GM21723 (cell line): ENCODE results near the gene IL12RB1.
"Not testable (repeated sequence)": the region's sequence is repeated elsewhere in the genome, so short reads cannot be mapped to it uniquely, and the experiment has no call there.

Source experiments
- ATAC-seq: cut with Tn5 transposase; IDR thresholded peaks from one replicate; pipeline ENCODE4 v1.9.1; 2021; ENCODE audit warnings: mild to moderate bottlenecking, moderate library complexity; ENCODE audit not compliant: unreplicated experiment

IL12RB1 gene

DNA sequence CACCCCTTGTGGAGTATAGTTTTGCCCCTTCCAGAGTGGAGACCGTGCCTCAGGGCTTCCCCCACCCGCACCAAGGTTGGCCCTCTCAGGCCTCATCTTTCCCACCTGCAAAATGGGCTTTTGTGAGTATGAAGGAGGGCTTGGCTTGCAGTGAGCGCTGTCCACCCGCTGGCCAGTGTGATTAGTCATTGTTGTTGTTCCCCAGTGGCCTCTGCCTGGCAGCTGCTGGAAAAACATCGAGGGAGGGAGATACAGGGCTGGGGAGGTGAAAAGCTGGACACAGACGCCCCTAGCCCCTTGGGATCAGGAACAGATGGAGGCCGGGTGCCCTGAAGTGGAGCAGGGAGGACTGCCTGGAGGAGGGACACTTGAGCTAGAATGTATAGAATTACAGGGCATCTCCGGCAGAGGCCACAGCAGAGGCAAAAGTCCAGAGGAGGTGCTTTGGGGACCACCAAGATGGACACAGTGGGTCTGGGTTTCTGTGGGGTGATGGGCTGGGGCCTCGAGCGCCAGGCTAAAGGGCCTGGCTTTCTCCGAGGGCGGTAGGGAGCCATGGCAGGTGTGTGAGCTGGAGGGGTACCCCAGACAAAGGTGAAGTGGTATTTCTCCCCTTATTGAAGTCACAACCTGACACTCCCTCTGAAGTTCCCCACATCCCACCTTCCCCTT is 3.9 kb upstream of the IL12RB1 start:
- ATAC-seq = no peak

DNA sequence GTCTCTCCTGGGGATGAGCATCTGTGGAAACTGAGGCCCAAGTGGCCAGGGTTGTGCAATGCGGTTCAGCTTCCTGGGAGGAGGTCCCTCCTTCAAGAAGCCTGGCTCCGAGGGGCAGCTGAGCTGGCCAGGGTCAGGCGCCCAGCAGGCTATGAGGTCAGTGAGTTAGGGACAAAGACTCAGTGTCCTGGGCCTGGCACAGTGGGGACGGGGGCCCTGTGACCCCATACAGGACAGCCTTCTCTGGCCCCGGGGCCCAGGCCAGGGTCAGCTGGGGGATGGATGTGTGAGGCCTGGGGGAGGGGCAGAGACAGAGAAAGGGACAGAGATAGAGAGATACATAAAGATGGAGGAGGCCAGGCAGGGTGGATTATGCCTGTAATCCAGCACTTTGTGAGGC is 3.0 kb upstream of the IL12RB1 start:
- ATAC-seq = no peak

DNA sequence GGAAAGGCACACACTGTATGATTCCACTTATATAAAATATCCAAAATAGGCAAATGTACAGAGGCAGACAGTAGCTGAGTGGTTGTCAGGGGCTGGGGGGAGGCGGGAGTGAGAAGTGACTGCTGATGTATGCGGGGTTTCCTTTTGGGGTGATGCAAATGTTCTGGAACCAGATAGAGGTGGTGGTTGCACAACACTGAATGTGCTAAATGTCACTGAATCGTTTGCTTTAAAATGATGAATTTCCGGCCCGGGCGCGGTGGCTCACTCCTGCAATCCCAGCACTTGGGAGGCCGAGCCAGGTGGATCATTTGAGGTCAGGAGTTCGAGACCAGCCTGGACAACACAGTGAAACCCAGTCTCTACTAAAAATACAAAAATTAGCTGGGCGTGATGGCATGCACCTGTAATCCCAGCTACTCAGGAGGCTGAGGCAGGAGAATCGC is 2.4 kb upstream of the IL12RB1 start:
- ATAC-seq = not testable (repeated sequence)

DNA sequence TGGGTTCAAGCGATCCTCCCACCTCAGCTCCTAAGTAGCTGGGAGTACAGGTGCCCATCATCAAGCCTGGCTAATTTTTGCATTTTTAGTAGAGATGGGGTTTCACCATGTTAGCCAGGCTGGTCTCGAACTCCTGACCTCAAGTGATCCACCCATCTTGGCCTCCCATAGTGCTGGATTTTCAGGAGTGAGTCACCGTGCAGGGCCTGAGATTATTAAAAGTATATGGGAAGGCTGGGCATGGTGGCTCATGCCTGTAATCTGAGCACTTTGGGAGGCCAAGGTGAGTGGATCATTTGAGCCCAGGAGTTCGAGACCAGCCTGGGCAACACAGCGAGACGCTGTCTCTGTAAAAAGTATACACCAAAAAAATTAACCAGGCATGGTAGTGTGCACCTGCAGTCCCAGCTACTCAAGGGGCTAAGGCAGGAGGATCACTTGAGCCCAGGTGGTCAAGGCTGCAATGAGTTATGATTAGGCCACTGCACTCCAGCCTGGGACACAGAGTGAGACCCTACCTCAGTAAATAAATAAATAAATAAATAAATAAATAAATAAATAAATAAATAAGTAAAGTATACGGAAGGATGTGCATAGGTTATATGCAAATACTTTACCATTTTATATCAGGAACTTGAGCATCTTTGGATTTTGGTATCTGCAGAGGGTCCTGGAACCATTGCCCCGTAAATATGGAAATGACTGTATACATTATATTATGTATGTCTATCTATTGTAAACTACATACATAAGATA is 854 bp downstream of the IL12RB1 start:
- no peak for ATAC-seq

DNA sequence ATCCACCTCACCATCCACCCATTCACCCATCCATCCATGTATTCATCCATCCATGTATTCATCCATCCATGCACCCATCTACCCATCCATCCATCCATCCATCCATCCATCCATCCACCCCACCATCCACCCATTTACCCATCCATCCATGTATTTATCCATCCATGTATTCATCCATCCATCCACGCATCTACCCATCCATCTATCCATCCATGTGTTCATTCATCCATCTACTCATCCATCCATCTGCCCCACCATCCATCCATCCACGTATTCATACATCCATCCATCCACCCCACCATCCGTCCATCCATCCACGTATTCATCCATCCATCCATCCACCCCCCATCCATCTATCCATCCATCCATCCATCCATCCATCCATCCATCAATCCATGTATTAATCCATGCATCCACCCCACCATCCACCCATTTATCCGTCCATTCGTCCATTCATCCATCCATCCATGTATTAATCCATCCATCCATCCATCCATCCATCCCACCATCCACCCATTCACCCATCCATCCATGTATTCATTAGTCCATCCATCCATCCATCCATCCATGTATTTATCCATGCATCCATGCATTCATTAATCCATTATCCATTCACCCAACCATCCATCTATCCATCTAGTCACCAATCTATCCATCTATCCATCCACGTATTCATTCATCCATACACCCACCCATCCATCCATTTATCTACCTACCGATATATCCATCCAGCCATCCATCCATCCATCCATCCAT is 2.6 kb downstream of the IL12RB1 start:
- no peak for ATAC-seq

DNA sequence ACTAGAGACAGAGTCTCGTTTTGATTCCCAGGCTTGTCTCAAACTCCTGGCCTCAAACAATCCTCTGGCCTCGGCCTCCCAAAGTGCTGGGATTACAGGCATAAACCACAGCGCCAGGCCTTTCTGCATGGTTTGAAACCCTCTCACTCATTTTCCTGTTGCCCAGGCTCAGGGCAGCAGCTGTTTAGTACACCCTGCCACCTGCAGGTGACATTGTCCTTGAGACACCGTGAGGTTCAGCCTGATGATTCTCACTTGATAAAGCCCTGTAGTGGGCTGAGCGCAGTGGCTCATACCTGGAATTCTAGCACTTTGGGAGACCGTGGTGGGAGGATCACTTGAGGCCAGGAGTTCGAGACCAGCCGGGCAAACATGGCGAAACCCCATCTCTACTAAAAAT is 12.5 kb downstream of the IL12RB1 start:
- ATAC-seq = no peak

DNA sequence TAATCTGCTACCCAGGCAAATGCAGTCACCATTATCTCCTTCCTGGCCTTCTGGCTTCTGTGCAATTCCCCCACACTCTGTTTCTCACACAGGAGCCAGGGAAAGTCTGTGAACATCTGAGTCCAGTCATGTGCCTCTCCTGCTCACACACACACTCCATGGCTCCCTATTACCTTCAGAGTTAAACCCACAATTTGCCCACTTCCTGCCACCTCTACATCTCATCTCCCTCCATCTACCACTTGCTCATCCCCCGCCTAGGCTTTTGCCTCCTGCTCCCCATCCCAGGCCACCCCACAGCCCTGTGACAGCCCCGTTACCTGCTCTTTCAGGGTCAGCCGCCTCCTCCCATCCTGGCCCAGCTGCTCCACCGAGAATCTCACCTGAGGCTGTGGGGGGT is 13.5 kb downstream of the IL12RB1 start:
- no peak for ATAC-seq

DNA sequence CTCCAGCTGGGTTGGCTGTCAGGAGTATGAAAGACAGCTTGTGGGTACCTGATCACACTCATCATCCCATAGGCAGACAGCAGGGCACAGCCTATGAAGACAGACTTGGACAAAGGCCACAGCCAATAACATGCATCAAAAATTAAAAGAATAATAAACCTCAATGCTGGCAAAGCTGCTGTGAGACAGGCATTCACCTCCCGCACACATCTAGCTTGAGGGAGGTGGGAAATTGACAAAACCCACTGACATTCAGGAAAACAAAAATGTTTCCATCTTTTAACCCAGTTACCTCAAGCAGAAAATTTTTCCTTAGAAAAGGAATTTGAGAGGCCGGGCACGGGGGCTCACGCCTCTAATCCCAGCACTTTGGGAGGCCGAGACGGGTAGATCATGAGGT is 14.4 kb downstream of the IL12RB1 start:
- no peak for ATAC-seq

DNA sequence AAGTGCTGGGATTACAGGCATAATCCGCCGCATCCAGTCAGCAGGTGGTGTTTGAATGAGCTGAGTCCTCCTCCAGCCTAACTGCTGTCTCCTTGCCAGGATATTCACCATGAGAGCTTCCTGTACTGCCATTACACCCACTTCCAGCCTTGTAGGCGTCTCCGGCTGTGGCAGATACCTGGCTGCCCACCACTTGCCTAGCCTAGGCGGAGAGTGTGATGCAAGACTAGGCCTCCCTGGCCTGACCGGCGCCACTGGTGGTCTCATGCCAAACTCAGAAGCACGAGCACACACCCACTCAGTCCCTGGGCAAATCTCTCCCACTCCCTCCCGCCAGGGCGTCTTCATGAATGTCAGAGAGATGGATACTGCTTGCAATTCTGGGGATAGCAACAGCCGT is 16.6 kb downstream of the IL12RB1 start:
- ATAC-seq = no peak

DNA sequence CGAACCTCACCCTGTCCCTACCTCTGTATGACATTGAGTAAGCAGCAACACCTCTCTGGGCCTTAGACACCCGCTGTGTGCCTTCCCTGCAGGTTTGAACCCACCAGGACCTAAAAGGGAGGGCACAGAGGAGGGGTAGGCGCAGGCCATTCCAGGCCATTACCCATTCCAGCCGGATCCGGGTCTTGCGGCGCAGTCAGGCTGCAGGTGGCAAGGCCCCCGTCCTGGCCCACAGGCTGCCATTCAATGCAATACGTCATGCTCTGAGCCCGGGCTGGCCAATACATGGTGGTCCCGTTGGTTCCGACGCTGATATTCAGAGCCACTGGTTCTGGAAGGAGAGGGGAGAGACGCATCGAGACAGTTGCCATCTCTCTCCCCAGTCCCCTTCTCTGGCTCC is 17.4 kb downstream of the IL12RB1 start:
- no peak for ATAC-seq

DNA sequence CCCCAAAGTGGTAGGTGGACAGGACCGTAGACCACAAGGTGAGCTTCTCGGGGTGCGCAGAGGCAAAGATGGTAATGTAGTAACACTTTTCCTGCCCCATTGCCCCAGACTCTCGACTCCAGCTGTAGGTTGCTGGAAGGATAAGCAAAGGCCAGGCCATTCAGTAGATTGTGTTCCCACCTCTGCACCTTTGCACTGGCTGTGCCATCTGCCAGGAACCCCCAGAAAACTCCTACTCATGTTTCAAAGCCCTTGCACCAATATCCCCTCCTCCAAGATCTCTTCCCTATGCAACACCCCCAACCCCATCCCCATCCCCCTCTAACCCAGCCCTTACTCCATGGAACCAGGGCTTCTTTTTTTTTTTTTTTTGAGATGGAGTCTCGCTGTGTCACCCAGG is 18.3 kb downstream of the IL12RB1 start:
- no peak for ATAC-seq

DNA sequence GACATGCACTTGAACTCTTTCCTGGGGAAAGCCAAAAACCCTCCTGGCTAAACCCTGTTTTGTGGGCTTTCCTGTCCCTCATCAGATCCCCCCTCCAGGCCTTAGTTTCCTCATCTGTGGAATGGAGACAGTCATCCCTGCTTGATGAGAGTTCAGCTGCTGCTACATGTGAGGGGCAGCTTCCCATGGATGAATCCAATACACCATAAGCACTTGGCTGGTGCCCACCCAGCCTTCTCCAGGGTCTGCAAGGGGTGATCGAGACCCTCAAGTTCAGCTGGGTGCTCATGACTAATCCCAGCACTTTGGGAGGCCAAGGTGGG is 21.6 kb downstream of the IL12RB1 start:
- no peak for ATAC-seq

DNA sequence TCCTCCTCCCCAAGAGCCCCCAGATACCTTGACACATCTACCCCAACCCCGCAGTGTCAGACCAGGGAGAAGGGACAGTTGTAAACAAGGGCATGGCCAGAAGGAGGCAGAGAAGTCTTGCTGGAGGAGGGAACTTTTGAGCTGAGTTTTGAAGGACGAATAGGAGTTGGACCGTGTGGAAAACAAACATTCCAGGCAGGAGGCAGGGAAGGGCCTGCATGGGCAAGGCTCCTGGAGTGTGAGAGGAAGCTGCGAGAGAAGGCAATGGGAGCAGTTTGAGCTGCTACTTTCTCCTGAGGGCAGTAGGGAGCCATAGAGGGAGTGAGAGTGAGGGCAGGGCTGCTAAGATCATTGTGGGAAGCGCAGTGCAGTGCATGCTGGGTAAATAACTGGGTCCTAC is 23.3 kb downstream of the IL12RB1 start:
- no peak for ATAC-seq

DNA sequence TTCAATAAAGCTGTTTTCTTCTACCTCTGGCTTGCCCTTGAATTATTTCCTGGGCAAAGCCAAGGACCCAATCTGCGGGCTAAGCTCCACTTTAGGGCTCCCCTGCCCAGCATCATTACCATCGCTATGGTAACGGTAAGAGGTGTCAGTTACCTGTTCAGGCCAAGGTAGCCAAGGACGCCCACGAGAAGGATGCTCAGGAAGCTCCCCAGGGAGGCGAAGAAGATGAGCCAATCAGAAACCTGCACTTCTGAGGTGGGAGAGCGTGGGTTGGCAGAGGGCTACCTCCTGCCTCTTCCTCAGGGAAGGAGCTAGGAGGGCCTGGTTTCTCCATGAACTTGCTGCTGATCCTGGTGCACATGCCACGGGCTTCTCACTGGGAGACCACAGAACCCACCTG is 24.7 kb downstream of the IL12RB1 start:
- no peak for ATAC-seq

DNA sequence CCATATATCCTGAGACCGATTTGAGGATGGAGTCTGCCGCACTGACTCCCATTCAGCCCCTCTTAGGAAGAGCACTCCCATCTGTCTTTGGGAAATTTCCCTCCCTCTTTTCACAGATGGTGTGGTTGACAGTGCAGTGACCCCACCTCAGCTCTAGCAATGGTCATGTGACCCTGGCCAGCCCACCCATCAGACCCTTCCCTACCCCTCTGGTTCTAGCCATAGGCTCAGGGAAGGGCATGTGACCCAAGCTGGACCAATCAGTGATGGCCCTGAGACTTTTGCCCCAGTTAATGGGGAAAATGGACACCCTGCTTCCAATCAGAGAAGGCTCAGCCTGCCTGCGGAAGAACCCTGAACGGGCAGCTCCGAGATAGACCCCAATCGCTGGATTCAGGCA is 26.3 kb downstream of the IL12RB1 start:
- ATAC-seq = no peak

DNA sequence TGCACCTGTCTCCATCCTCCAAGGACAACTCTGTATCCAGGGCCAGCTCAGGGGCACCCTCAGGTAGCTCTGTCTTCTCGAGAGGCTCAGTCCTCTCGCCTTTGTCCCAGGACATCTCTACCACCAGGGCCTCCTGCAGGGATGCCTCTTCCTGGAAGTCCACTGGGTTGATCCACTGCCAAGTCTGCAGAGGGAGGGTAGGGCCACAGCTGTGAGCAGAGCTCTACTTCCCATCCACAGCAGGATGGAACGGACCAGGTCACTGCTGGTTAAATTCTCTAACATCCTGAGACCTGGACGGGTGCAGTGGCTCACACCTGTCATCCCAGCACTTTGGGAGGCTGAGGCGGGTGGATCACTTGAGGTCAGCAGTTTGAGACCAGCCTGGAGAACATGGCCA is 26.8 kb downstream of the IL12RB1 start:
- no peak for ATAC-seq

DNA sequence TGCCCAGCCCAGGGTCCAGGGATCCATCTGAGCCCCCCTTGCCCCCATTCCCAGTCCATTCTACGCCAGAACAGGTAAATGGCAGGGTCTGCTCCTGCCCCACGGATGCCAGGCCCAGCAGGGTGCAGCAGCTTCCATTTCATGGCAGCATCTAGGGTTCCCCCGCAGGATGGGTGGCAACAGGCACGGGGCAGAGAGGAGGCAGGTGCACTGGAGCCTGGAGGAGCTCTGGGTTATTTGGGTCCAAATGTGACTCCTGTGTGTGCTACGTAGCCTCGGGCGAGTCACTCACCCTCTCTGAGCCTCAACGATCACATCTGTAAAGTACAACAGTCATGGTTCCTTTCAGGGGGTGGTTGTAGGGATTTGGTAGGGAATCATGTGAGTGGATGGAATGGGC is 27.4 kb downstream of the IL12RB1 start:
- ATAC-seq = no peak

DNA sequence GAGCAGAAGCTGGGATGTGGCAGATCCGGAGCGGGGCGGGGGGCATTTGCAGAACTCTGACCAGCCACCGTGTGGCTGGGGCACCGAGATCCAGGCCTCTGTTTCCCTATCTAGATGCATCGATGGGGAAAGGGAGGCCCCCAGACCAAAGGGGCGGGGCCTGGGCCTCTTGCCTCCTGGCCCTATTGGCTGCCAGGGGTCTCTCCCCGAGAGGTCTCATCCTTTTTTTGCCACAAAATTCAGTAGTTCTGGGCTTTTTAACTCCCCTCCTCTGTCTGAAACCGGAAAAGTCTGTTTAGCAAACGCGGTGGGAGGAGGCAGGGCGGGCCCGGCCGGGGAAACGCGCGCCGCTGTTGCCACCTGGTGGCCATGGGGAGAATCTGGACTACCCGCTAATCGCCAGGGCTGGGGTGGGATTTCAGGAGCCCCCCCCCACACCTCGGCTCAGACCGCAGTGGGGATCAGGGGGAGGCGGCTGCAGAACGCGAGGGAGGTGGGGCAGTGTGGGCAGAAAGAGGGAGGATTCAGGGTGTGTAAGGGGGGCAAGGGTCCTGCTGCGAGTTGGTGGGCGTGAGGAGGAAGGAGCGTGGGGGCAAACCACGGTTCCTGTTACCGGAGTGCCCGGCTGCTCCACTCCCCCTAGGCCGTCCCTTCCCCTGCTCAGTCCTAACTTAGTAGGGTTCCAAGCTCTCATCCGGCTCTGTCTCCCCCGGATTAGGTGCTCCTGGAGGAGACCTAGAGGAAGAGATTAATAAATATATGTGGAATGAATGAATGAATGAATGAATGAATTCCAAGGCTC is 28.3 kb downstream of the IL12RB1 start:
- no peak for ATAC-seq

DNA sequence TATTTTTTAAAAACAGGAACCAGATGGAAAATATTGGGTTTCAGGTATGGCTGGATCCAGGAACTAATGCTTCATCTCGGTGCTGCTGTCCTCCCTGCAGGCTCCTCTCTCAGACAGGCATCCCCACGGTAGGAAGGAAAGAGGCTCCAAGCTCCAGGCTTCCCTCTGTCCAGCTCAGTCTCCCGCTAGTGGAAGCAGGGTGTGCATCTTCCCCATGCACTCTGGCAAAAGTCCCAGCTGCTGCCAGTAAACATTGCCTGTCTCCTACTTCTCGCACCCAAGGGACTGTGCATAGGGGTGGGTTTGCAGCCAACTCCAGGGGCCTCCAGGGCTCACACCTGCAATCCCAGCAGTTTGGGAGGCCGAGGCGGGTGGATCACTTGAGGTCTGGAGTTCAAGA is 29.2 kb downstream of the IL12RB1 start:
- no peak for ATAC-seq

DNA sequence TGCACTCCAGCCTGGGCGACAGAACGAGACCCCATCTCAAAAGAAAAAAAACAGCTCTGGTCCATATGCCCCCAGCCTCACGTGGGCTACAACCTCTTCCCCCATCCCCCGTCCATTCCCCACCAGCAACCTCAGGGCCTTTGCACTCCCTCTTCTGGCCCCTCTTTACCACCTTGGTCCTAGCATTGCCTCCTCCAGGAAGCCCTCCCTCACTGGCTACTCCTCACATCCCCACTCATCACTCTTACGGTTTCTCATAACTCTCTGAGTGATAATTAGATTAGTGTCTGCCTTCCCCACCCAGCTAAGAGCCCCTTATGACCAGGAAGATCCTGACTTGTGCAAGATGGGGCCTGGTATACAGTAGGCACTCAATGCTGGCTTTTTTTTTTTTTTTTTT is 30.8 kb downstream of the IL12RB1 start:
- ATAC-seq = no peak

DNA sequence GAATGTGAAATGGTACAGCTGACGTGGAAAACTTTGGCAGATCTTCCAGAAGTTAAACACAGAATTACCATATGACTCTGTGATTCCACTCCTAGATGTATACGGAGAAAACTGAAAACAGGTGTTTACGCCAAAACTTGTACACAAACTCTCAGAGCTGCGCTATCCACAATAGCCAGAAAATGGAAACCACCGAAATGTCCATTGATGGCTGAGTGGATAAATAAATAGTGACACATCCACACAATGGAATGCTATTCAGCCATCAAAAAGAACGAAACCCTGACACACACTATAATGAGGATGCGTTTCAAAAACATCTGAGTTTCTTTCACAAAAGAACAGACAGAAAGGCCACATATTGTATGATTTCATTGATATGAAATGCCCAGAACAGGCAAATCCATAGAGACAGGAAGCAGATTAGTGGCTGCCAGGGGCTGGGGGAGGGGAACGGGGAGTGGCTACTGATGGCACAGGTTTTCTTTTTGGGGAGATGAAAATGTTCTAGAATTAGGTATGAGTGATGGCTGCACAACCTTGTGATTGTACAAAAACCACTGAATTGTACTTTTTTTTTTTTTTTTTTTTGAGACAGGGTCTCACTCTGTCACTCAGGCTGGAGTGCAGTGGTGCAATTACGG is 33.0 kb downstream of the IL12RB1 start:
- ATAC-seq = no peak
